ENCODE results near the gene RSRC1. TPM values are rescaled to one million over a fixed set of nuclear protein-coding genes. Genes with fewer than 3 reads are reported as not detected.
"Not testable (repeated sequence)": the region's sequence is repeated elsewhere in the genome, so short reads cannot be mapped to it uniquely, and the experiment has no call there.

Gene RSRC1
- total RNA-seq, 3 donors from 2014 or later: 53.1 to 101 (median 59.3) TPM

- H3K9me3 ChIP-seq: no peaks in the 10 kb centered on the region
- TF ChIP-seq CTCF (IDR thresholded peaks at IDR 0.05) (no peak), POLR2AphosphoS5 (IDR thresholded peaks at IDR 0.05) (no peak), POLR2A (IDR thresholded peaks at IDR 0.05) (no peak)
- no peaks in the 10 kb centered on the region for H3K4me1 ChIP-seq
- no peak overlapping the region for H3K4me3 ChIP-seq
- DNase-seq (ENCODE audit: low spot score in 2 of 2): no peak
- no peaks in the 10 kb centered on the region for H3K36me3 ChIP-seq
- no peaks in the 10 kb centered on the region for H3K27me3 ChIP-seq
- no peak overlapping the region for H3K27ac ChIP-seq
- intact Hi-C loops (cut with DNase I; ENCODE audit: low total_unique reads): no loop called here
Observed at GRCh38 chr3:158221426-158221825, 111.5 kb downstream of the RSRC1 start.

- DNase-seq (ENCODE audit: low spot score in 2 of 2): no peak
- intact Hi-C loops (cut with DNase I; ENCODE audit: low total_unique reads): no loop called here
- no peaks in the 10 kb centered on the region for H3K4me1 ChIP-seq
- TF ChIP-seq POLR2A (IDR thresholded peaks at IDR 0.05) (no peak), CTCF (IDR thresholded peaks at IDR 0.05) (no peak), POLR2AphosphoS5 (IDR thresholded peaks at IDR 0.05) (no peak)
- H3K4me3 ChIP-seq: no peak overlapping the region
- H3K27me3 ChIP-seq: no peaks in the 10 kb centered on the region
- H3K36me3 ChIP-seq: no peaks in the 10 kb centered on the region
- H3K9me3 ChIP-seq: no peaks in the 10 kb centered on the region
- no peak overlapping the region for H3K27ac ChIP-seq
Observed at GRCh38 chr3:158226429-158226828, 116.5 kb downstream of the RSRC1 start.

DNA sequence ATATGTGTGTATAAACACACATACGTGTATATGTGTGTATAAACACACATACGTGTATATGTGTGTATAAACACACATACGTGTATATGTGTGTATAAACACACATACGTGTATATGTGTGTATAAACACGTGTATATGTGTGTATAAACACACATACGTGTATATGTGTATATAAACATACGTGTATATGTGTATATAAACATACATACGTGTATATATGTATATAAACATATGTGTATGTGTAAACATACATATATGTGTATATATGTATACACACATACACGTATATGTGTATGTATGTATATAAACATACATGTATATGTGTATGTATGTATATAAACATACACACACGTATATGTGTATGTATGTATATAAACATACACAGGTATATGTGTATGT, 119.1 kb downstream of the RSRC1 start:
- H3K4me3 ChIP-seq; H3K27me3 ChIP-seq; H3K36me3 ChIP-seq; H3K9me3 ChIP-seq; H3K27ac ChIP-seq; H3K4me1 ChIP-seq; intact Hi-C loops (cut with DNase I; ENCODE audit: low total_unique reads); DNase-seq (ENCODE audit: low spot score in 2 of 2): not testable (repeated sequence)

GRCh38 chr3:158233791-158234190, 123.9 kb downstream of the RSRC1 start:
- Histone ChIP-seq H3K27me3 (no peaks in the 10 kb centered on the region), H3K4me1 (no peaks in the 10 kb centered on the region), H3K27ac (no peak overlapping the region), H3K4me3 (no peak overlapping the region), H3K9me3 (no peaks in the 10 kb centered on the region), H3K36me3 (no peaks in the 10 kb centered on the region)
- no peak for DNase-seq (ENCODE audit: low spot score in 2 of 2)
- intact Hi-C loops (cut with DNase I; ENCODE audit: low total_unique reads): no loop called here
- TF ChIP-seq POLR2A (IDR thresholded peaks at IDR 0.05): no peak
- no peak for TF ChIP-seq POLR2AphosphoS5 (IDR thresholded peaks at IDR 0.05)
- TF ChIP-seq CTCF (IDR thresholded peaks at IDR 0.05): no peak

- Histone ChIP-seq H3K27ac (no peak overlapping the region), H3K9me3 (peaks cover 6 to 7% of the 10 kb centered on the region in 2 donors), H3K27me3 (no peaks in the 10 kb centered on the region), H3K4me1 (no peaks in the 10 kb centered on the region), H3K4me3 (no peak overlapping the region), H3K36me3 (no peaks in the 10 kb centered on the region)
- intact Hi-C loops (cut with DNase I; ENCODE audit: low total_unique reads): no loop called here
- TF ChIP-seq POLR2AphosphoS5 (IDR thresholded peaks at IDR 0.05) (no peak), CTCF (IDR thresholded peaks at IDR 0.05) (no peak), POLR2A (IDR thresholded peaks at IDR 0.05) (no peak)
- DNase-seq (ENCODE audit: low spot score in 2 of 2): no peak
Observed at GRCh38 chr3:158244274-158244673, 134.4 kb downstream of the RSRC1 start.

DNA sequence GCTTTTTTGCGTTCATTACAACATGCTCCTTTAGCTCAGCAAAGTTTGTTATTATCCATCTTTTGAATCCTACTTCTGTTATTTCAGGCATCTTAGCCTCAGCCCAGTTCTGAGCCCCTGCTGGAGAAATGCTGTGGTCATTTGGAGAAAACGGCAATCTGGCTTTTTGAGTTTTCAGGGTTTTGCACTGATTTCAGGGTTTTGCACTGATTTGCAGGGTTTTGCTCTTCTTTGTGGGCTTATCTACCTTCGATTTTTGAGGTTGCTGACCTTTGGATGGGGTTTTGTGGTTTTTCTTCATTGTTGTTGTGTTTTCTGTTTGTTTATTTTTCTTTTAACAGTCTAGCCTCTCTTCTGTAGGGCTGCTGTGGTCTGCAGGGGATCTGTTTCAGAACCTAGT, 137.4 kb downstream of the RSRC1 start:
- Histone ChIP-seq H3K4me3 (no peak overlapping the region), H3K27ac (no peak overlapping the region), H3K36me3 (no peaks in the 10 kb centered on the region), H3K27me3 (no peaks in the 10 kb centered on the region), H3K4me1 (no peaks in the 10 kb centered on the region), H3K9me3 (peaks cover 9 to 19% of the 10 kb centered on the region in 2 donors)
- DNase-seq (ENCODE audit: low spot score in 2 of 2): no peak
- TF ChIP-seq CTCF (IDR thresholded peaks at IDR 0.05) (no peak), POLR2AphosphoS5 (IDR thresholded peaks at IDR 0.05) (no peak)
- intact Hi-C loops (cut with DNase I; ENCODE audit: low total_unique reads): no loop called here
